SK-N-SH treated with all-trans-retinoic acid at 6 μM for 48 hours (cell line): ENCODE data around the gene CEP170.

Experiments
- ATAC-seq: fragments of 200-7000 bp; cut with Tn5 transposase; 3 replicates; pipeline ENCODE4 v1.9.1; 2020; ENCODE audit warnings: mild to moderate bottlenecking, moderate library complexity
- ARNTL ChIP-seq: fragments of 450-650 bp; formaldehyde crosslinking; IDR thresholded peaks from 2 replicates; pipeline ENCODE4 v1.5.0; 2020; ENCODE audit warnings: low read depth, mild to moderate bottlenecking, moderate library complexity, borderline replicate concordance
- BACH2 ChIP-seq: fragments of 250-450 bp; sonication (Bioruptor Pico); IDR thresholded peaks from 2 replicates; pipeline ENCODE4 v1.9.0; 2021; ENCODE audit warnings: mild to moderate bottlenecking, borderline replicate concordance
- CREB5 ChIP-seq: fragments of 250-450 bp; sonication (Bioruptor Pico); IDR thresholded peaks from 2 replicates; pipeline ENCODE4 v1.5.1; 2020; ENCODE audit warnings: low read depth, mild to moderate bottlenecking, moderate library complexity
- CSDC2 ChIP-seq: fragments of 250-450 bp; sonication (Bioruptor Pico); IDR thresholded peaks from 2 replicates; pipeline ENCODE4 v1.5.0; 2020; ENCODE audit warnings: mild to moderate bottlenecking, moderate library complexity
- CSRNP3 ChIP-seq: fragments of 250-450 bp; sonication (Bioruptor Pico); IDR thresholded peaks from 2 replicates; pipeline ENCODE4 v1.5.1; 2021; ENCODE audit warnings: mild to moderate bottlenecking, moderate library complexity
- ESRRG ChIP-seq: fragments of 250-450 bp; sonication (Bioruptor Pico); IDR thresholded peaks from 2 replicates; pipeline ENCODE4 v1.6.1; 2021; ENCODE audit warnings: mild to moderate bottlenecking
- GLIS3 ChIP-seq: fragments of 250-450 bp; sonication (Bioruptor Pico); IDR thresholded peaks from 2 replicates; pipeline ENCODE4 v1.5.0; 2020; ENCODE audit warnings: mild to moderate bottlenecking, moderate library complexity
- ISL1 ChIP-seq: fragments of 250-450 bp; sonication (Bioruptor Pico); IDR thresholded peaks from 2 replicates; pipeline ENCODE4 v2.1.2; 2022; ENCODE audit warnings: mild to moderate bottlenecking, moderate library complexity
- OSR1 ChIP-seq: fragments of 250-450 bp; sonication (Bioruptor Pico); IDR thresholded peaks from 2 replicates; pipeline ENCODE4 v1.8.0; 2022; ENCODE audit warnings: moderate library complexity, mild to moderate bottlenecking, inconsistent platforms
- PATZ1 ChIP-seq: fragments of 250-450 bp; sonication (Bioruptor Pico); IDR thresholded peaks from 2 replicates; pipeline ENCODE4 v1.8.0; 2020; ENCODE audit warnings: mild to moderate bottlenecking, moderate library complexity, borderline replicate concordance
- POU6F1 ChIP-seq: fragments of 250-450 bp; sonication (Bioruptor Pico); IDR thresholded peaks from 2 replicates; pipeline ENCODE4 v1.8.0; 2021; ENCODE audit warnings: low read depth, mild to moderate bottlenecking, moderate library complexity, borderline replicate concordance
- PPARA ChIP-seq: fragments of 250-450 bp; sonication (Bioruptor Pico); IDR thresholded peaks from 2 replicates; pipeline ENCODE4 v1.5.0; 2020; ENCODE audit warnings: mild to moderate bottlenecking, borderline replicate concordance
- RARB ChIP-seq: fragments of 250-450 bp; sonication (Bioruptor Pico); IDR thresholded peaks from 2 replicates; pipeline ENCODE4 v1.8.0; 2021; ENCODE audit warnings: mild to moderate bottlenecking, moderate library complexity
- TCF4 ChIP-seq: fragments of 250-450 bp; sonication (Bioruptor Pico); IDR thresholded peaks from 2 replicates; pipeline ENCODE4 v1.8.0; 2021; ENCODE audit warnings: mild to moderate bottlenecking, moderate library complexity, borderline replicate concordance
- TOX ChIP-seq: fragments of 250-450 bp; sonication (Bioruptor Pico); IDR thresholded peaks from 2 replicates; pipeline ENCODE4 v1.8.0; 2021; ENCODE audit warnings: mild to moderate bottlenecking, moderate library complexity, borderline replicate concordance
- TSHZ2 ChIP-seq: fragments of 250-450 bp; sonication (Bioruptor Pico); IDR thresholded peaks from 2 replicates; pipeline ENCODE4 v1.5.0; 2020; ENCODE audit warnings: mild to moderate bottlenecking, moderate library complexity
- ZC3H10 ChIP-seq: fragments of 250-450 bp; sonication (Bioruptor Pico); IDR thresholded peaks from 2 replicates; pipeline ENCODE4 v1.5.1; 2021; ENCODE audit warnings: mild to moderate bottlenecking, moderate library complexity
- ZFP3 ChIP-seq: fragments of 250-450 bp; sonication (Bioruptor Pico); IDR thresholded peaks from 2 replicates; pipeline ENCODE4 v1.5.0; 2020; ENCODE audit warnings: mild to moderate bottlenecking, moderate library complexity
- ZFP30 ChIP-seq: fragments of 450-650 bp; formaldehyde crosslinking; IDR thresholded peaks from 2 replicates; pipeline ENCODE4 v1.5.0; 2022; ENCODE audit warnings: mild to moderate bottlenecking, moderate library complexity
- ZNF70 ChIP-seq: fragments of 450-650 bp; formaldehyde crosslinking; IDR thresholded peaks from 2 replicates; pipeline ENCODE4 v1.5.0; 2020; ENCODE audit warnings: mild to moderate bottlenecking, moderate library complexity

CEP170 gene

GRCh38 chr1:243270097-243270864 is 15.2 kb upstream of the CEP170 start:
- ATAC-seq: peak; percentile 3; the same call in 1 of the 3 replicates
- TF ChIP-seq POU6F1 (CRISPR knock-in tag) (no peak), ISL1 (peak; percentile 62)

GRCh38 chr1:243269461-243269801 is 14.3 kb upstream of the CEP170 start:
- ATAC-seq: peak; percentile 8

More at GRCh38 chr1:243269461-243269801, 14.3 kb upstream of the CEP170 start:
- TF ChIP-seq ISL1 (no peak), ZC3H10 (CRISPR knock-in tag) (no peak), TOX (CRISPR knock-in tag) (no peak), CREB5 (CRISPR knock-in tag) (no peak), CSRNP3 (CRISPR knock-in tag) (no peak), CSDC2 (CRISPR knock-in tag) (no peak), POU6F1 (CRISPR knock-in tag) (no peak), ESRRG (CRISPR knock-in tag) (no peak), ZFP3 (no peak), GLIS3 (no peak), TCF4 (CRISPR knock-in tag) (no peak), BACH2 (CRISPR knock-in tag) (no peak), OSR1 (CRISPR knock-in tag) (no peak), RARB (CRISPR knock-in tag) (no peak), PATZ1 (CRISPR knock-in tag) (no peak), PPARA (CRISPR knock-in tag) (no peak), ARNTL (no peak), ZFP30 (no peak), TSHZ2 (CRISPR knock-in tag) (no peak), ZNF70 (no peak)
